Prostate gland (tissue), 2 donors: ENCODE data around the gene BIN1.

Experiments used
- POLR2AphosphoS5 ChIP-seq: sonication (generic); formaldehyde crosslinking; IDR thresholded peaks from one replicate; pipeline ENCODE4 v1.6.1; 2017; ENCODE audit warnings: antibody characterized with exemption
- TF ChIP-seq, protein P1 (sequence below), 4 experiments: fragments of 200-600 bp in 2 of 4; fragments of 450-650 bp in 2 of 4; sonication (generic) in 2 of 4; IDR thresholded peaks; 1 replicate in 3 of 4; 2 replicates in 1 of 4; pipeline ENCODE4 v1.5.1; 2016 to 2019; ENCODE audit warnings: antibody characterized with exemption in 4 of 4, mild to moderate bottlenecking in 2 of 4, moderate library complexity in 2 of 4

- TF ChIP-seq, protein P1, sequence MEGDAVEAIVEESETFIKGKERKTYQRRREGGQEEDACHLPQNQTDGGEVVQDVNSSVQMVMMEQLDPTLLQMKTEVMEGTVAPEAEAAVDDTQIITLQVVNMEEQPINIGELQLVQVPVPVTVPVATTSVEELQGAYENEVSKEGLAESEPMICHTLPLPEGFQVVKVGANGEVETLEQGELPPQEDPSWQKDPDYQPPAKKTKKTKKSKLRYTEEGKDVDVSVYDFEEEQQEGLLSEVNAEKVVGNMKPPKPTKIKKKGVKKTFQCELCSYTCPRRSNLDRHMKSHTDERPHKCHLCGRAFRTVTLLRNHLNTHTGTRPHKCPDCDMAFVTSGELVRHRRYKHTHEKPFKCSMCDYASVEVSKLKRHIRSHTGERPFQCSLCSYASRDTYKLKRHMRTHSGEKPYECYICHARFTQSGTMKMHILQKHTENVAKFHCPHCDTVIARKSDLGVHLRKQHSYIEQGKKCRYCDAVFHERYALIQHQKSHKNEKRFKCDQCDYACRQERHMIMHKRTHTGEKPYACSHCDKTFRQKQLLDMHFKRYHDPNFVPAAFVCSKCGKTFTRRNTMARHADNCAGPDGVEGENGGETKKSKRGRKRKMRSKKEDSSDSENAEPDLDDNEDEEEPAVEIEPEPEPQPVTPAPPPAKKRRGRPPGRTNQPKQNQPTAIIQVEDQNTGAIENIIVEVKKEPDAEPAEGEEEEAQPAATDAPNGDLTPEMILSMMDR (IDR thresholded peaks at IDR 0.05): no peak
- no peak for TF ChIP-seq POLR2AphosphoS5
Measured at GRCh38 chr2:127059559-127059958, 47.4 kb downstream of the BIN1 start.
